CD4-positive, alpha-beta T cell treated with Interferon gamma for 1 hour (primary cell): ENCODE measurements around the gene RAB6B.

Source experiments
- DNase-seq: peaks from one replicate; pipeline ENCODE4 v3.0.0-alpha.2; 2020

Gene RAB6B

DNA sequence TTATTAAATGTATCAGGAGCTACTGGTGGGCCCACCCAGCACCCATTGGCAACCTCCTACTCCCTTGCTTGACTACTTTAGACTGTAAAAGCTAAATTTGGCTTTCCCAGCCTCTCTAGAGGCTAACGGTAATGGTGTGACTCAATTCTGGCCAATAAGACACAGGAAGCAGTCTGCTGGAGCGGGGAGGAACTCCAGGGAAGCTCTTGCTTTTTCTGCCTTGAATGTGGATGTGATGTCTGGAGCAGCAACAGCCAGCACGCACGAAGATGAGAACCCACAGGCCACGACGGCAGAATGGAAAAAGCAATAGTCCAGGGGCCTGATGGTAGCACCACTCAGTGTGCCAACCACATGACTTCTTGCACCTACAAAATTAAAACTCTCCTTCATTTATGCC, 39.9 kb downstream of the RAB6B start:
- DNase-seq: no peak

DNA sequence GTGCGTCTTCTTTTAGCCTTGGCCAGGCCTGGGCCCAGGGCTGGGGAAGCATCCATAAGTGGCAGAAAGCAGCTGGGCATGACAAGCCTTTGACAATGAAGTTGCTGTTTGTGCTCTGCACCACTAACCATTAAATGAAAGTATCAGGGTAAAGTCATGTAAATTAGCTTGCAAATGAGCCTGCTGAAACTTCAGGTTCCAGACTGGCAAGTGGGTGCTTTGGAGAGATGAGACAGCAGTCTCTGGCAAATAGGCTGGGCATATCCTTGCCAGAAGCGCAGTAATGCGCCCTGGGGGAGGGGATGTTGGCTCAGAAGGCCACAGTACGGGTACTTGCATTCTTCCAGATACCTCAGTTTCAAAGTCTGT, 40.7 kb downstream of the RAB6B start:
- no peak for DNase-seq

GRCh38 chr3:133854264-133855001, 41.2 kb downstream of the RAB6B start:
- DNase-seq: no peak

- no peak for DNase-seq
Observed at GRCh38 chr3:133853925-133854227, 41.8 kb downstream of the RAB6B start.

GRCh38 chr3:133853063-133853924, 42.4 kb downstream of the RAB6B start:
- DNase-seq: no peak

GRCh38 chr3:133851931-133852330, 43.8 kb downstream of the RAB6B start:
- no peak for DNase-seq

DNA sequence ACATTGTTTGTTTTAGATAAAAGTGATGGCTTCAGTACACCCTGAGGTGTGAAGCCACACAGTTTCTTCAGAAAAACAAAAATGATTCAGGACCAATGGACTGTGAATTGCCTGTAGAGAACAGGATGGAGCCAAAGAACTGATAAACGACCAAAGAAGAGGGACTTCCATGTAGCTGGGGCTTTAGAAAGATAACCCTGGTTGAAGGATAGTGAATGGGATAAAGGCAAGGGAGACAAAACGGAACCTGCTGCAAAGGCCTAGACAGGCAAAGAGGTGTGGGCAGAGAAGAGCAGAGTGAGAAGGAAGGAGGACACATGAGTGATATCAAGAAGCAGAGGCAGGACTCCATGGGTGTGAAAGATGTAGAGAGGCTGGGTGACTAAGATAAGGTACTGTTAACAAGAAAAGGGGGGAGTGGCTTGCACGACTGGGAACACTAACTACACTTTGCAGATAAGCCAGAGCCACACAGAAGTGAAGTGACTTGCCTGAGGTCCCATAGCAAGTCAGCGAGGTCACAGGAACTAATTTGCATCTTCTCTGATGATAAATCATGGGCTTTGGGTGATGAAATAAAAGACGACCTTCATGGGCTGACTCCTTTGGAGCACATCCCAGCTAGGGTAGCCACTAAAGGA, 44.3 kb downstream of the RAB6B start:
- no peak for DNase-seq

GRCh38 chr3:133850034-133850433, 45.6 kb downstream of the RAB6B start:
- DNase-seq: no peak

GRCh38 chr3:133849346-133849745, 46.3 kb downstream of the RAB6B start:
- no peak for DNase-seq

GRCh38 chr3:133845127-133845526, 50.6 kb downstream of the RAB6B start:
- no peak for DNase-seq

GRCh38 chr3:133843634-133844033, 52.0 kb downstream of the RAB6B start:
- DNase-seq: no peak

GRCh38 chr3:133842158-133842557, 53.5 kb downstream of the RAB6B start:
- DNase-seq: no peak

DNA sequence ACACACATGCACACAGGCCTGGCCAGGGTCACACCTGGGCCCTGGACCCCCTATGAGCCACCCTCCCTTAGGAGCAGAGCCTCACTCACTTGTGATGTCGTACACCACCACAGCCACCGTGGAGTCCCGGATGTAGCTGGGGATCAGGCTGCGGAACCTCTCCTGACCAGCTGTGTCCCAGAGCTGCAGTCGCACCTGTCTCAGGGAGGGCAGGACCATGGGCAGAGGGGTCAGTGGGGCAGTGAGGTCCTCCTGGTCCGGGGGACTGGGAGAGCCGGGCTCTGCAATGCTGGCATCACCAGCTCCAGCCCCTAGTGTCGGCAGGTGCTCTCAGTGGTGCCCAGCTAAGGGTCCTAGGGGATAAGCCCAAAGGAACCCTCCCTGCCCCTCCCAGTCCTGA, 54.5 kb downstream of the RAB6B start:
- DNase-seq: no peak

- no peak for DNase-seq
Observed at GRCh38 chr3:133840767-133841166, 54.9 kb downstream of the RAB6B start.

GRCh38 chr3:133840055-133840737, 55.5 kb downstream of the RAB6B start:
- DNase-seq: no peak

- DNase-seq: no peak
Observed at GRCh38 chr3:133838916-133839800, 56.5 kb downstream of the RAB6B start.

GRCh38 chr3:133838296-133838789, 57.3 kb downstream of the RAB6B start:
- no peak for DNase-seq

- DNase-seq: no peak
Observed at GRCh38 chr3:133837487-133838295, 58.0 kb downstream of the RAB6B start.

DNA sequence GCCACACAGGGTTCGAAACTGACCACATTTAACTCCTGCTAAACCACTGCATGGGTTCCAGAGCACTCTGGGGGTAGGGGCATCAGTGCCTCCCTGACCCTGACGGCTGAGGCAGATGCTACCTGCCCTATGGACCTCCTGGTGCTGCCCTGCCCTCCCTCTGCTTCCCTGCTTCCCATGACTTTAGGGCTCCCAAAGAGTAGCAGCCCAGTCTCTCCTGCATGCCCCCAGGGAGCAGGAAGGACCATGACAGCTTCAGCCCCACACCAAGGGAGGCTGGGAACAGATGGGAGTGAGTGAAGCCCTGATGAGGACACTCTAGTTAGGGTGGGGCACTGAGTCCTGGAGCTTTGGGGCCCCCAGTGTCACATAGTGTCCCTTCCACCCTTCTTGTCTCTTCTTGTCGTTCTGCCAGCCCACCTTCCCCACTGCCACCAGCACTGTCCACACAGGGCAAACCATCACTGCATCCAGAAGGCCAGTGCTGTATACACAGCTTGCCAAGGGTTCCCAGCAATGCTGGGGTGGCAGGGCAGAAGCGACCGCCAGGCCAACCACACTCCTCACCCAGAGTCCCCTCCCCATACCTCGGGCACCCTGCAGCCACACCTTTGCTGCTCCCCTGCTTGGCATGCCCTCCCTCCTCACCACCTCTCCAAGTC, 59.1 kb downstream of the RAB6B start:
- no peak for DNase-seq

DNA sequence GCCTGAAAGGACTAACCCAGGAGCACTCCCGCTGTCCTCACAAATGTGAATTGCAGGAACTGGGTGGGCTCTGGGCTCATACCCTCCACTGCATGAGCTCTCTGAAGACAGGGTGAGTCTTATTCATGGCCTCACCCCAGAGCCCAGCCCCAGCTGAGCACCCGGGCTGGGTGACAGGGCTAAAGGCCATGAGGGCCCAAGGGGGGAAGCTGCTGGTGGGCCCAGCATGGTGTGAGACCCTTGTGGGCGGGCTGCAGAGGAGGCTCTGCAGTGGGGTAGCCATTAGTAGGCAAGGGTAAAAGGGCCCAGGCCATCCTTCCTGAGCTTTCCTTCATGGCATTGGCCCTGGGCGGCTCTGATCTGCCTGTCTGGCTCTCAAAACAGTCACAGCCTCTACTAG, 59.7 kb downstream of the RAB6B start:
- no peak for DNase-seq

GRCh38 chr3:133835418-133835743, 60.3 kb downstream of the RAB6B start:
- no peak for DNase-seq
